ENCODE data around the gene CNPY1. TPM values are rescaled to one million over a fixed set of nuclear protein-coding genes. Genes with fewer than 3 reads are reported as not detected.

CNPY1 gene
- total RNA-seq, 4 donors from 2014 or later = not detected

DNA sequence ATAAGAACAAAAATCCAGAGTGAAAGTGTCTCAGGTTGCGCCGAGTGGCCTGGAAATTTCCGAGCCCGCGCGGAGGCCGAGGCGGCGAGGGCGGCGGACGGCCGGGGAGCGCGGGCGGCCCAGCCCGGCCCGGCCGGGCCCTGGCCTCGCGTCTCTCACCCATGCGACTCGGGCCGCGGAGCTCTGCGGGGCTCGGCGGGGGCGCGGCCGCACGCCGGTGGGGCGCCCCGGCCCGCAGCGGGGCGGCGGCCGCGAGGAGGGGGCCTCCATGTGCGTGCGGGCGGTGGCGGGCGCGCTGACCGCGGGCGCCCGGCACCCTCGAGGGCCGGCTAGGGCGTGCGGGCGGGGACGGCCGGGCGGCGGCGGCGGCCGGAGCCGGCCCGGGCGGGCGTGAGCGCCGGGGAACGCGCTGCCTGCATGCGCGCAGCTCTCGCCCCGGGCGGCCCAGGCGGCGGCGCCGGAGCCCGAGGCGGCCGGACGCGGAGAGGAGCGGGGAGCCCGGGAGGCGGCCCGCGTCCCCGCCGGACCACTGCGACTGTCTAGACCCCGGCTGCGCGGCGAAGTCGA is 88.7 kb downstream of the CNPY1 start:
- Histone ChIP-seq H3K9me3 (no peaks in the 10 kb centered on the region), H3K27ac (no peak overlapping the region), H3K4me3 (peak overlapping the region; percentile 57), H3K4me1 (peaks cover 51% of the 10 kb centered on the region), H3K36me3 (no peaks in the 10 kb centered on the region), H3K27me3 (peaks cover 97% of the 10 kb centered on the region)
- DNase-seq (ENCODE audit: low spot score in 2 of 2) = no peak
- 3% methylated on average over 8 of the region's 98 CpGs for WGBS
- TF ChIP-seq EP300 (IDR thresholded peaks at IDR 0.05) (no peak), POLR2A (IDR thresholded peaks at IDR 0.05) (no peak), POLR2AphosphoS5 (IDR thresholded peaks at IDR 0.05) (no peak), CTCF (IDR thresholded peaks at IDR 0.05) (no peak)

- no peak for DNase-seq (ENCODE audit: low spot score in 2 of 2)
Observed at GRCh38 chr7:155456738-155457543, 89.4 kb downstream of the CNPY1 start.

DNA sequence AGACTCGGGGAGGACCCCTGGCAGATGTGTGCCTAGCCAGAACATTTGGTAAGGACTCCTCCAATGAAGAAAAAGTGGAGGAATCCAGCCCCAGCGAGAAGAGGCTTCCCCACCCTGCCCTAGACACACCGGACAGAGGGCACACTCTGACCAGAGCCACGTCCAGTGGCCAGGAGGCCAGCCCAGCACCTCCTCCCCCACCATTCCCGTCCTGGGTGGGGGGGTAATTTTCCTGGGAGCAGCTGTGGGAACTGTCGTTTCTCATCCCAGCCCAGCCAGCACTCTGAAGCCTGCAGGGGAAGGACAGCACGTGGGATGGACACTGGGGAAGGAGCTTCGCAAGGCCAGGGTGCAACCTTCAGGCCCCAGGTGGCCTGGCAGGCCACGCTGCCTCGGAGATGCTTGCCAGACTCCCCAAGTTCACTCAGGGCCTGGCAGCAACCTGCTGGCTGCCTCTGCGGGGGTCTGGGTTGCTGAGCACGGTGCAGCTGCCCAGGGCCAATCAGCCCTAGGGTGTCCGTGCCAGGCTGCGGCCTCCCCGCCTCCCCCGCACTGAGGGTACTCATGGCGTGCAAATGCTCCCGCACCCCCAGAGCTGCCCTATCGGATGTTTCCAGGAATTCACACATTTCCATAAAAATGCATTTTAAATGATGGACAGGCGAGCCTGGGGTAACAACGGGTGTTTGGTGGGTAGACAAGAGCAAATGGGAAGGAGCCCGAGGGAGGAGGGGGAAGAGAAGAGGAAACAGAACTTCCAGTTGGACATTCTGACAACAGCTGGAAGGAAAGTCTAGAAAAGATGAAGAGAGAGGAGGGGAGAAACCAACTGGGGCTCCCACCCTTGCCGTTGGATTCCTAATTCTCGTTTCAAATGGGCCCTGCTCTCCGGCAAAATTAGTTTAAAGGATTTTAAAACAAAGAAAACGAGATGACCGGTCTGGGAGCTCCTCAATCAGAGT is 90.3 kb downstream of the CNPY1 start:
- peak overlapping the region; percentile 57 for H3K4me3 ChIP-seq
- H3K9me3 ChIP-seq = no peaks in the 10 kb centered on the region
- TF ChIP-seq POLR2A (IDR thresholded peaks at IDR 0.05) = no peak
- TF ChIP-seq POLR2AphosphoS5 (IDR thresholded peaks at IDR 0.05) = no peak
- TF ChIP-seq EP300 (IDR thresholded peaks at IDR 0.05) = no peak
- H3K4me1 ChIP-seq = peaks cover 54% of the 10 kb centered on the region
- no peak overlapping the region for H3K27ac ChIP-seq
- DNase-seq (ENCODE audit: low spot score in 2 of 2) = no peak
- 9% methylated on average over 15 of the region's 27 CpGs for WGBS
- H3K27me3 ChIP-seq = peaks cover 97% of the 10 kb centered on the region
- H3K36me3 ChIP-seq = no peaks in the 10 kb centered on the region

More at GRCh38 chr7:155456738-155457543, 89.4 kb downstream of the CNPY1 start:
- Histone ChIP-seq H3K4me3 (peak overlapping the region; percentile 57), H3K4me1 (peaks cover 51% of the 10 kb centered on the region), H3K9me3 (no peaks in the 10 kb centered on the region), H3K27me3 (peaks cover 97% of the 10 kb centered on the region), H3K36me3 (no peaks in the 10 kb centered on the region), H3K27ac (no peak overlapping the region)
- TF ChIP-seq EP300 (IDR thresholded peaks at IDR 0.05) = no peak
- no peak for TF ChIP-seq POLR2A (IDR thresholded peaks at IDR 0.05)
- TF ChIP-seq POLR2AphosphoS5 (IDR thresholded peaks at IDR 0.05) = no peak
- TF ChIP-seq CTCF (IDR thresholded peaks at IDR 0.05) = no peak
- WGBS = 4% methylated on average over 32 of the region's 69 CpGs

DNA sequence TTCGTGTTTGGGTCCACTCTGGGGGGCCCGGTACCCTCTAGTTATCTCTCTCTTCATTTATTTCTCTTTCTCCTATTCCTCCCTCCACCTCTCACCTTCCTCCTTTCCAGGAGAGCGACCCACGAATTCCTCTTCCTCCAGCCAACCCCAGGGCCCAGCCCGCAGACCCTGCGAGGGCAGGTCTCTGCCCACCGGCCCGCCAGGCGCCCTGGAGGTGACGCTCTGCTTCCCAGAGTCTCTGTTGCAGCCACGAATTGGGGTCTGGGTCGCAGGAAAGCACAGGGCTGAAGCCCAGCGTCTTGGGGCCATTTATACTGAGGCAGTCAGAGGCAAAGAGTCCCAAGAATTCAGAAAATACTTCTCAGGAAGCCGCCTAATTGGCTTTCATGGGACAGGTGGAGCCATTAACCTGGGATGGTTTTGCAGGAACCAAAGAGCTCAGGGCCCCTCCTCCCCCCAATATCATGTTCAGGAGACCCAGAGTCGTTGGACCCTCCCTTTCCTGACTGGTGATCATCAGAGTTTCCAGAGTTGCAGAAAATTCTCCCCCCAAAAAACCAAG is 91.1 kb downstream of the CNPY1 start:
- no peak overlapping the region for H3K4me3 ChIP-seq
- no peaks in the 10 kb centered on the region for H3K36me3 ChIP-seq
- H3K27ac ChIP-seq = no peak overlapping the region
- H3K9me3 ChIP-seq = no peaks in the 10 kb centered on the region
- WGBS = 6% methylated on average over 15 of the region's 15 CpGs
- peaks cover 97% of the 10 kb centered on the region for H3K27me3 ChIP-seq
- H3K4me1 ChIP-seq = peaks cover 60% of the 10 kb centered on the region
- DNase-seq (ENCODE audit: low spot score in 2 of 2) = peak in 1 of 2 donors; percentile 31
- no peak for TF ChIP-seq EP300 (IDR thresholded peaks at IDR 0.05)
- no peak for TF ChIP-seq CTCF (IDR thresholded peaks at IDR 0.05)
- no peak for TF ChIP-seq POLR2AphosphoS5 (IDR thresholded peaks at IDR 0.05)
- TF ChIP-seq POLR2A (IDR thresholded peaks at IDR 0.05) = no peak

All from suprapubic skin (tissue), 4 donors.